Peyer's patch (tissue), 4 donors: ENCODE data around the gene BANP. TPM values are rescaled to one million over a fixed set of nuclear protein-coding genes. Genes with fewer than 3 reads are reported as not detected.
A peak's percentile ranks its signal among the peaks of the same experiment; 100 is the strongest.

ENCODE experiments used
- DNase-seq, 3 donors: peaks; one replicate each; pipeline ENCODE4 v3.0.0-alpha.2; 2017 to 2019
- H3K27ac ChIP-seq, 4 donors: fragments of 200-600 bp; sonication (generic); one replicate each; pipeline ENCODE4 v1.5.1; 2016 to 2019
- H3K27me3 ChIP-seq, 2 donors: fragments of 200-600 bp; sonication (generic); one replicate each; pipeline ENCODE4 v1.5.1; 2019
- H3K36me3 ChIP-seq, 3 donors: fragments of 200-600 bp; sonication (generic); one replicate each; pipeline ENCODE4 v1.5.1; 2016 to 2019
- H3K4me1 ChIP-seq, 4 donors: fragments of 200-600 bp; sonication (generic); one replicate each; pipeline ENCODE4 v1.5.1; 2016 to 2019
- H3K4me3 ChIP-seq, 4 donors: fragments of 200-600 bp; sonication (generic); 1 replicate in 3 of 4; 2 replicates in 1 of 4; pipeline ENCODE4 v1.5.1; 2016 to 2019; ENCODE audit warnings: mild to moderate bottlenecking in 1 of 4
- H3K9me3 ChIP-seq, 4 donors: fragments of 200-600 bp; sonication (generic); one replicate each; pipeline ENCODE4 v1.5.1; 2016 to 2019; ENCODE audit warnings: mild to moderate bottlenecking in 1 of 4
- CTCF ChIP-seq, 6 experiments: fragments of 450-650 bp in 4 of 6; fragments of 200-600 bp in 2 of 6; sonication (generic) in 1 of 6; IDR thresholded peaks; one replicate each; pipeline ENCODE4 v1.5.1; 2017 to 2019; ENCODE audit warnings: antibody characterized with exemption in 6 of 6, mild to moderate bottlenecking in 3 of 6, moderate library complexity in 1 of 6
- POLR2A ChIP-seq, 2 donors: fragments of 450-650 bp; IDR thresholded peaks; one replicate each; pipeline ENCODE4 v1.5.1; 2017; ENCODE audit warnings: antibody characterized with exemption in 2 of 2, mild to moderate bottlenecking in 2 of 2, moderate library complexity in 2 of 2
- total RNA-seq, 4 donors: library from RNA; depleted of rRNA; stranded (reverse); fragments of >200 nt; gene quantifications; one replicate each; pipeline ENCODE4 v1.1.0, GENCODE V29; 2016

BANP gene
- total RNA-seq, 4 donors from 2014 or later, result 27.6 to 113 (median 42.7) TPM

GRCh38 chr16:88068476-88069396 lies 117.5 kb downstream of the BANP start:
- no peak for TF ChIP-seq POLR2A (IDR thresholded peaks at IDR 0.05)
- no peak for TF ChIP-seq CTCF (IDR thresholded peaks at IDR 0.05)
- peak in 1 of 3 donors; percentile 42 for DNase-seq
- H3K27ac ChIP-seq, result peak overlapping the region in 2 of 4 donors; percentile 43 to 72

GRCh38 chr16:88069397-88070168 lies 118.3 kb downstream of the BANP start:
- Histone ChIP-seq H3K9me3 (no peaks in the 10 kb centered on the region), H3K27me3 (no peaks in the 10 kb centered on the region), H3K4me1 (peaks cover 0 to 22% (median 0%) of the 10 kb centered on the region in 4 donors), H3K4me3 (no peak overlapping the region), H3K27ac (peak overlapping the region in 3 of 4 donors; percentile 25 to 72 (median 68)), H3K36me3 (peaks cover 0 to 49% (median 0%) of the 10 kb centered on the region in 3 donors)
- no peak for TF ChIP-seq POLR2A (IDR thresholded peaks at IDR 0.05)
- TF ChIP-seq CTCF (IDR thresholded peaks at IDR 0.05), result no peak
- DNase-seq, result peak; percentile 39 to 93 (median 93)

More at GRCh38 chr16:88068476-88069396, 117.5 kb downstream of the BANP start:
- H3K9me3 ChIP-seq, result no peaks in the 10 kb centered on the region
- H3K4me3 ChIP-seq, result no peak overlapping the region
- H3K27me3 ChIP-seq, result no peaks in the 10 kb centered on the region
- H3K36me3 ChIP-seq, result peaks cover 0 to 41% (median 0%) of the 10 kb centered on the region in 3 donors
- H3K4me1 ChIP-seq, result peaks cover 0 to 22% (median 0%) of the 10 kb centered on the region in 4 donors

GRCh38 chr16:88070341-88070740 lies 119.1 kb downstream of the BANP start:
- H3K27me3 ChIP-seq, result no peaks in the 10 kb centered on the region
- H3K9me3 ChIP-seq, result no peaks in the 10 kb centered on the region
- H3K27ac ChIP-seq, result peak overlapping the region in 3 of 4 donors; percentile 25 to 72 (median 68)
- peaks cover 0 to 22% (median 0%) of the 10 kb centered on the region in 4 donors for H3K4me1 ChIP-seq
- H3K36me3 ChIP-seq, result peaks cover 0 to 52% (median 0%) of the 10 kb centered on the region in 3 donors
- no peak overlapping the region for H3K4me3 ChIP-seq
- DNase-seq, result peak in 1 of 3 donors; percentile 32
- TF ChIP-seq POLR2A (IDR thresholded peaks at IDR 0.05), result no peak
- no peak for TF ChIP-seq CTCF (IDR thresholded peaks at IDR 0.05)

GRCh38 chr16:88070989-88071625 lies 119.9 kb downstream of the BANP start:
- Histone ChIP-seq H3K9me3 (no peaks in the 10 kb centered on the region), H3K27me3 (no peaks in the 10 kb centered on the region), H3K4me1 (peaks cover 0 to 22% (median 0%) of the 10 kb centered on the region in 4 donors), H3K36me3 (peaks cover 0 to 53% (median 0%) of the 10 kb centered on the region in 3 donors), H3K27ac (no peak overlapping the region), H3K4me3 (no peak overlapping the region)
- DNase-seq, result peak in 1 of 3 donors; percentile 34
- no peak for TF ChIP-seq CTCF (IDR thresholded peaks at IDR 0.05)
- no peak for TF ChIP-seq POLR2A (IDR thresholded peaks at IDR 0.05)

GRCh38 chr16:88071908-88072307 lies 120.7 kb downstream of the BANP start:
- no peak for TF ChIP-seq POLR2A (IDR thresholded peaks at IDR 0.05)
- TF ChIP-seq CTCF (IDR thresholded peaks at IDR 0.05), result no peak
- H3K4me1 ChIP-seq, result peaks cover 0 to 22% (median 0%) of the 10 kb centered on the region in 4 donors
- H3K4me3 ChIP-seq, result no peak overlapping the region
- peak in 1 of 3 donors; percentile 36 for DNase-seq
- H3K36me3 ChIP-seq, result peaks cover 0 to 61% (median 0%) of the 10 kb centered on the region in 3 donors
- H3K27me3 ChIP-seq, result no peaks in the 10 kb centered on the region
- H3K9me3 ChIP-seq, result no peaks in the 10 kb centered on the region
- H3K27ac ChIP-seq, result no peak overlapping the region
